Neural progenitor cell (in vitro differentiated cells): Measurements from ENCODE around the gene PCDHB13.

Source experiments
- EZH2 ChIP-seq: fragments of 200-600 bp; sonication (generic); IDR thresholded peaks from 2 replicates; pipeline ENCODE4 v1.6.1; 2017; ENCODE audit warnings: antibody characterized with exemption, mild to moderate bottlenecking, moderate library complexity
- TF ChIP-seq, protein P1 (sequence below): fragments of 200-600 bp; sonication (generic); IDR thresholded peaks from 2 replicates; pipeline ENCODE4 v1.5.1; 2017; ENCODE audit warnings: antibody characterized with exemption, mild to moderate bottlenecking

DNA sequence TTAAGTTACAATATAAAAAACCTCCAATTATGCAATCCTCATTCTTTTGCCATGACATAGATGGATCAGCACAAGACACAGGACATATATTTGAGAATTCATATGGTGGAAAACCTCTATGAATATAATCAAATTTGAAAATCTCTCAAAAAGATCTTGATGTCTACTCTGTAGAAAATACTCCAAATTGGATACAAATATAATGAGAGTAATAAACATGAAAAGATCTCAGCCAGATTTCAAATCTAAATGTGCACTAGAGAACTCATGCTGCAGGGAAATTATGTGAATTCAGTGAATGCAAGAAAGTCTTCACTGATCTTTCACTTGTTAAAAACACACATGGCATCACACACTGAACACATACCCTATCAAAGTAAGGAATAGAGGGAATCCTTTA lies 45.2 kb downstream of the PCDHB13 start:
- TF ChIP-seq, protein P1, sequence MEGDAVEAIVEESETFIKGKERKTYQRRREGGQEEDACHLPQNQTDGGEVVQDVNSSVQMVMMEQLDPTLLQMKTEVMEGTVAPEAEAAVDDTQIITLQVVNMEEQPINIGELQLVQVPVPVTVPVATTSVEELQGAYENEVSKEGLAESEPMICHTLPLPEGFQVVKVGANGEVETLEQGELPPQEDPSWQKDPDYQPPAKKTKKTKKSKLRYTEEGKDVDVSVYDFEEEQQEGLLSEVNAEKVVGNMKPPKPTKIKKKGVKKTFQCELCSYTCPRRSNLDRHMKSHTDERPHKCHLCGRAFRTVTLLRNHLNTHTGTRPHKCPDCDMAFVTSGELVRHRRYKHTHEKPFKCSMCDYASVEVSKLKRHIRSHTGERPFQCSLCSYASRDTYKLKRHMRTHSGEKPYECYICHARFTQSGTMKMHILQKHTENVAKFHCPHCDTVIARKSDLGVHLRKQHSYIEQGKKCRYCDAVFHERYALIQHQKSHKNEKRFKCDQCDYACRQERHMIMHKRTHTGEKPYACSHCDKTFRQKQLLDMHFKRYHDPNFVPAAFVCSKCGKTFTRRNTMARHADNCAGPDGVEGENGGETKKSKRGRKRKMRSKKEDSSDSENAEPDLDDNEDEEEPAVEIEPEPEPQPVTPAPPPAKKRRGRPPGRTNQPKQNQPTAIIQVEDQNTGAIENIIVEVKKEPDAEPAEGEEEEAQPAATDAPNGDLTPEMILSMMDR = no peak
- TF ChIP-seq EZH2 = no peak
